Upper lobe of left lung (tissue), 6 donors: ENCODE data around the gene MYO3B. TPM values are rescaled to one million over a fixed set of nuclear protein-coding genes. Genes with fewer than 3 reads are reported as not detected.

Experiments
- ATAC-seq, 2 donors: fragments of 200-7000 bp; cut with Tn5 transposase; one replicate each; pipeline ENCODE4 v1.9.1; 2022; ENCODE audit warnings: mild to moderate bottlenecking in 2 of 2, moderate library complexity in 2 of 2; ENCODE audit not compliant: low FRiP score in 2 of 2
- DNase-seq, 2 donors: peaks; one replicate each; pipeline ENCODE4 v3.0.0-alpha.2; 2019 to 2020
- H3K27ac ChIP-seq, 4 donors: fragments of 200-600 bp; sonication (generic); one replicate each; pipeline ENCODE4 v1.5.1; 2016 to 2019
- H3K27me3 ChIP-seq, 4 donors: fragments of 200-600 bp; sonication (generic); one replicate each; pipeline ENCODE4 v1.5.1; 2017 to 2019
- H3K36me3 ChIP-seq, 4 donors: fragments of 200-600 bp; sonication (generic); one replicate each; pipeline ENCODE4 v1.5.1; 2016 to 2019
- H3K4me1 ChIP-seq, 4 donors: fragments of 200-600 bp; sonication (generic); one replicate each; pipeline ENCODE4 v1.5.1; 2018 to 2019
- H3K4me3 ChIP-seq, 4 donors: fragments of 200-600 bp; sonication (generic); one replicate each; pipeline ENCODE4 v1.5.1; 2017 to 2019; ENCODE audit warnings: mild to moderate bottlenecking in 2 of 4, moderate library complexity in 1 of 4
- H3K9me3 ChIP-seq, 4 donors: fragments of 200-600 bp; sonication (generic); one replicate each; pipeline ENCODE4 v1.5.1; 2018 to 2019
- CTCF ChIP-seq, 6 experiments: fragments of 450-650 bp in 4 of 6; fragments of 200-600 bp in 2 of 6; sonication (generic) in 2 of 6; IDR thresholded peaks; one replicate each; pipeline ENCODE4 v1.5.1; 2016 to 2019; ENCODE audit warnings: antibody characterized with exemption in 6 of 6
- EP300 ChIP-seq, 4 donors: sonication (generic); formaldehyde crosslinking; IDR thresholded peaks; one replicate each; pipeline ENCODE4 v1.5.1; 2017; ENCODE audit warnings: antibody characterized with exemption in 4 of 4, control low read depth in 2 of 4
- POLR2A ChIP-seq, 4 donors: fragments of 450-650 bp; IDR thresholded peaks; one replicate each; pipeline ENCODE4 v1.5.1; 2016 to 2017; ENCODE audit warnings: antibody characterized with exemption in 4 of 4, mild to moderate bottlenecking in 2 of 4
- POLR2AphosphoS5 ChIP-seq, 2 donors: sonication (generic); formaldehyde crosslinking; IDR thresholded peaks; one replicate each; pipeline ENCODE4 v1.5.1; 2017; ENCODE audit warnings: antibody characterized with exemption in 2 of 2
- WGBS, 2 donors: methylation state at CpG; one replicate each; pipeline ENCODE4 v1.1.5; 2017 to 2018; 5-methylcytosine and 5-hydroxymethylcytosine counted together
- total RNA-seq, 6 donors: library from RNA; depleted of rRNA in 4 of 6; stranded (reverse); fragments of >200 nt in 4 of 6; gene quantifications; one replicate each; pipeline versions ENCODE4 v1.1.0 to v1.2.1, GENCODE V29; 2016 to 2021
- donor health status: DM: no; HTN: no; CAD: no; lungs with moderate emphysema.
- donor health status: DM: no; HTN: yes; CAD: no; lungs with severe emphysema.

Gene MYO3B
- total RNA-seq, 6 donors from 2014 or later, result 0.09 to 0.20 (median 0.13) TPM; not detected in 3

GRCh38 chr2:170152421-170152820, 25.5 kb upstream of the MYO3B start:
- no peak overlapping the region for H3K27ac ChIP-seq
- no peak overlapping the region for H3K4me3 ChIP-seq
- H3K9me3 ChIP-seq, result no peaks in the 10 kb centered on the region
- no peaks in the 10 kb centered on the region for H3K27me3 ChIP-seq
- no peak for ATAC-seq
- H3K4me1 ChIP-seq, result peaks cover 0 to 9% (median 0%) of the 10 kb centered on the region in 4 donors
- TF ChIP-seq POLR2AphosphoS5 (IDR thresholded peaks at IDR 0.05) (no peak), POLR2A (IDR thresholded peaks at IDR 0.05) (no peak), CTCF (IDR thresholded peaks at IDR 0.05) (no peak), EP300 (IDR thresholded peaks at IDR 0.05) (no peak)
- H3K36me3 ChIP-seq, result no peaks in the 10 kb centered on the region
- 86 to 87% methylated on average over 1 of the region's 1 CpG for WGBS, 2 donors
- no peak for DNase-seq

- Histone ChIP-seq H3K9me3 (no peaks in the 10 kb centered on the region), H3K36me3 (no peaks in the 10 kb centered on the region), H3K27me3 (no peaks in the 10 kb centered on the region), H3K27ac (no peak overlapping the region), H3K4me1 (peaks cover 0 to 9% (median 0%) of the 10 kb centered on the region in 4 donors), H3K4me3 (no peak overlapping the region)
- WGBS, 2 donors, result 27 to 29% methylated on average over 8 of the region's 8 CpGs
- DNase-seq (no peak), ATAC-seq (no peak)
- no peak for TF ChIP-seq POLR2AphosphoS5 (IDR thresholded peaks at IDR 0.05)
- no peak for TF ChIP-seq CTCF (IDR thresholded peaks at IDR 0.05)
- TF ChIP-seq EP300 (IDR thresholded peaks at IDR 0.05), result no peak
- TF ChIP-seq POLR2A (IDR thresholded peaks at IDR 0.05), result no peak
Measured at GRCh38 chr2:170155022-170155722, 22.8 kb upstream of the MYO3B start.

- Histone ChIP-seq H3K36me3 (no peaks in the 10 kb centered on the region), H3K9me3 (no peaks in the 10 kb centered on the region), H3K27ac (no peak overlapping the region), H3K4me1 (peaks cover 0 to 9% (median 0%) of the 10 kb centered on the region in 4 donors), H3K4me3 (no peak overlapping the region), H3K27me3 (no peaks in the 10 kb centered on the region)
- whole genome bisulfite sequencing, 2 donors, result 45 to 64% methylated on average over 7 of the region's 7 CpGs
- TF ChIP-seq EP300 (IDR thresholded peaks at IDR 0.05) (no peak), POLR2A (IDR thresholded peaks at IDR 0.05) (no peak), CTCF (IDR thresholded peaks at IDR 0.05) (no peak), POLR2AphosphoS5 (IDR thresholded peaks at IDR 0.05) (no peak)
- DNase-seq (no peak), ATAC-seq (no peak)
Measured at GRCh38 chr2:170155723-170156253, 22.2 kb upstream of the MYO3B start.

GRCh38 chr2:170156592-170156991, 21.4 kb upstream of the MYO3B start:
- whole genome bisulfite sequencing, 2 donors, result 91 to 92% methylated on average over 3 of the region's 3 CpGs
- no peaks in the 10 kb centered on the region for H3K27me3 ChIP-seq
- no peak overlapping the region for H3K4me3 ChIP-seq
- DNase-seq (no peak), ATAC-seq (no peak)
- H3K27ac ChIP-seq, result no peak overlapping the region
- TF ChIP-seq POLR2AphosphoS5 (IDR thresholded peaks at IDR 0.05) (no peak), POLR2A (IDR thresholded peaks at IDR 0.05) (no peak), EP300 (IDR thresholded peaks at IDR 0.05) (no peak), CTCF (IDR thresholded peaks at IDR 0.05) (no peak)
- no peaks in the 10 kb centered on the region for H3K9me3 ChIP-seq
- peaks cover 0 to 9% (median 0%) of the 10 kb centered on the region in 4 donors for H3K4me1 ChIP-seq
- H3K36me3 ChIP-seq, result no peaks in the 10 kb centered on the region
